Fibroblast of mammary gland (primary cell): ENCODE measurements around the gene CLCN2.

ENCODE experiments used
- DNase-seq: peaks from one replicate; pipeline ENCODE4 v3.0.0-alpha.2; 2010; ENCODE audit warnings: low read depth
- H3K4me3 ChIP-seq: 2 replicates; pipeline ENCODE4 v1.5.1; 2011; ENCODE audit warnings: low read depth, mild to moderate bottlenecking, low read length, moderate library complexity; ENCODE audit not compliant: control insufficient read depth
- TF ChIP-seq, protein P1 (sequence below): conservative IDR thresholded peaks from 2 replicates; pipeline ENCODE4 v1.5.1; 2011; ENCODE audit warnings: low read depth, low read length, inconsistent platforms; ENCODE audit not compliant: control insufficient read depth, insufficient read depth

CLCN2 gene

GRCh38 chr3:184386047-184386806 is 24.8 kb upstream of the CLCN2 start:
- TF ChIP-seq, protein P1, sequence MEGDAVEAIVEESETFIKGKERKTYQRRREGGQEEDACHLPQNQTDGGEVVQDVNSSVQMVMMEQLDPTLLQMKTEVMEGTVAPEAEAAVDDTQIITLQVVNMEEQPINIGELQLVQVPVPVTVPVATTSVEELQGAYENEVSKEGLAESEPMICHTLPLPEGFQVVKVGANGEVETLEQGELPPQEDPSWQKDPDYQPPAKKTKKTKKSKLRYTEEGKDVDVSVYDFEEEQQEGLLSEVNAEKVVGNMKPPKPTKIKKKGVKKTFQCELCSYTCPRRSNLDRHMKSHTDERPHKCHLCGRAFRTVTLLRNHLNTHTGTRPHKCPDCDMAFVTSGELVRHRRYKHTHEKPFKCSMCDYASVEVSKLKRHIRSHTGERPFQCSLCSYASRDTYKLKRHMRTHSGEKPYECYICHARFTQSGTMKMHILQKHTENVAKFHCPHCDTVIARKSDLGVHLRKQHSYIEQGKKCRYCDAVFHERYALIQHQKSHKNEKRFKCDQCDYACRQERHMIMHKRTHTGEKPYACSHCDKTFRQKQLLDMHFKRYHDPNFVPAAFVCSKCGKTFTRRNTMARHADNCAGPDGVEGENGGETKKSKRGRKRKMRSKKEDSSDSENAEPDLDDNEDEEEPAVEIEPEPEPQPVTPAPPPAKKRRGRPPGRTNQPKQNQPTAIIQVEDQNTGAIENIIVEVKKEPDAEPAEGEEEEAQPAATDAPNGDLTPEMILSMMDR, result no peak
- H3K4me3 ChIP-seq, result no peak overlapping the region

DNA sequence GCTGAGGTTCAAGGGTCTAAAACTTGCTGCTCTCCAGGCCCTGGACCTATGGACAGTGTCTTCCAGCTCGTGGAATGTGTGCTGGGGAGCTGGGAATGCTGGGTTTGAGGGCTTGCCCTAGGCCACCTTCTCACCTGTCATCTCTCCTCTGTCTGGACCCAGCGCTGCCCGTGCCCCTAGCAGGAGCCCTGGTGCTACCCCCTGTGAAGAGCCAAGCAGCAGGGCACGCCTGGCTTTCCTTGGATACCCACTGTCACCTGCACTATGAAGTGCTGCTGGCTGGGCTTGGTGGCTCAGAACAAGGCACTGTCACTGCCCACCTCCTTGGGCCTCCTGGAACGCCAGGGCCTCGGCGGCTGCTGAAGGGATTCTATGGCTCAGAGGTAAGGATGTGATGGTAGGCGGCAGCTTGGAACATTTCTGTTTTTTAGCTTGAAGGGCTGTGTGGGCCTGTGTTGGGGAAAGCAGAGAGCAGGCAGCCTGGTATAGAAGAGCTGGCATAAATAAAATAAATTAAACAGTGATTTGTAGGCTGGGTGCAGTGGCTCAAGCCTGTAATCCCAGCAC is 23.5 kb upstream of the CLCN2 start:
- DNase-seq, result no peak
- TF ChIP-seq, protein P1, result no peak

More at GRCh38 chr3:184386047-184386806, 24.8 kb upstream of the CLCN2 start:
- no peak for DNase-seq

GRCh38 chr3:184384342-184384741 is 22.9 kb upstream of the CLCN2 start:
- no peak for DNase-seq
- TF ChIP-seq, protein P1, result no peak
- H3K4me3 ChIP-seq, result no peak overlapping the region

More for the DNA sequence above, 23.5 kb upstream of the CLCN2 start:
- H3K4me3 ChIP-seq, result no peak overlapping the region

GRCh38 chr3:184383033-184383740 is 21.8 kb upstream of the CLCN2 start:
- no peak overlapping the region for H3K4me3 ChIP-seq
- TF ChIP-seq, protein P1, result no peak
- DNase-seq, result no peak

- TF ChIP-seq, protein P1, result no peak
These were observed 21.1 kb upstream of the CLCN2 start for GRCh38 chr3:184382326-184383032.

More at GRCh38 chr3:184382326-184383032, 21.1 kb upstream of the CLCN2 start:
- DNase-seq, result no peak
- H3K4me3 ChIP-seq, result no peak overlapping the region
